ENCODE data around the gene RAB23. TPM values are rescaled to one million over a fixed set of nuclear protein-coding genes. Genes with fewer than 3 reads are reported as not detected.

Gene RAB23
- polyA plus RNA-seq, 1 donor from 2014 or later, result 11.7 TPM

- peaks cover 3% of the 10 kb centered on the region for H3K36me3 ChIP-seq (ENCODE audit: insufficient read depth, low read length)
- H4K20me1 ChIP-seq (ENCODE audit: insufficient read depth), result no peaks in the 10 kb centered on the region
- H3K9ac ChIP-seq (ENCODE audit: low read length), result no peak overlapping the region
- H3K27ac ChIP-seq (ENCODE audit: low read length), result no peak overlapping the region
- no peak overlapping the region for H3K4me2 ChIP-seq (ENCODE audit: low read length)
- TF ChIP-seq POLR2AphosphoS5 (IDR thresholded peaks at IDR 0.05) (no peak), SMC3 (conservative IDR thresholded peaks at IDR 0.05; ENCODE audit: poor library complexity) (no peak), EP300 (conservative IDR thresholded peaks at IDR 0.05; ENCODE audit: poor library complexity, severe bottlenecking) (no peak)
- no peaks in the 10 kb centered on the region for H3K27me3 ChIP-seq (ENCODE audit: insufficient read depth, low read depth, low read length)
- H2AFZ ChIP-seq (ENCODE audit: low read depth, low read length), result no peak overlapping the region
- no peaks in the 10 kb centered on the region for H3K9me3 ChIP-seq (ENCODE audit: low read length)
- no peak overlapping the region for H3K4me3 ChIP-seq (ENCODE audit: low read length)
- H3F3A ChIP-seq (ENCODE audit: insufficient read depth, low read length, poor library complexity, severe bottlenecking), result no peaks in the 10 kb centered on the region
- no peaks in the 10 kb centered on the region for H3K79me2 ChIP-seq (replicated peaks; ENCODE audit: insufficient read depth, low read length)
- no peaks in the 10 kb centered on the region for H3K9me2 ChIP-seq (ENCODE audit: insufficient read depth, low read length)
These were observed 73.9 kb downstream of the RAB23 start for GRCh38 chr6:57147955-57148858.

- no peak overlapping the region for H3K4me2 ChIP-seq (ENCODE audit: low read length)
These were observed 74.7 kb downstream of the RAB23 start for GRCh38 chr6:57147401-57147800.

More at GRCh38 chr6:57147401-57147800, 74.7 kb downstream of the RAB23 start:
- Histone ChIP-seq H3F3A (ENCODE audit: insufficient read depth, low read length, poor library complexity, severe bottlenecking) (no peaks in the 10 kb centered on the region), H3K36me3 (ENCODE audit: insufficient read depth, low read length) (peaks cover 3% of the 10 kb centered on the region), H2AFZ (ENCODE audit: low read depth, low read length) (no peak overlapping the region), H3K9me2 (ENCODE audit: insufficient read depth, low read length) (no peaks in the 10 kb centered on the region), H4K20me1 (ENCODE audit: insufficient read depth) (no peaks in the 10 kb centered on the region), H3K79me2 (replicated peaks; ENCODE audit: insufficient read depth, low read length) (no peaks in the 10 kb centered on the region), H3K27me3 (ENCODE audit: insufficient read depth, low read depth, low read length) (no peaks in the 10 kb centered on the region), H3K4me3 (ENCODE audit: low read length) (no peak overlapping the region), H3K27ac (ENCODE audit: low read length) (no peak overlapping the region), H3K9me3 (ENCODE audit: low read length) (no peaks in the 10 kb centered on the region), H3K9ac (ENCODE audit: low read length) (no peak overlapping the region)
- no peak for TF ChIP-seq TAF1 (IDR thresholded peaks at IDR 0.05; ENCODE audit: low read depth)
- TF ChIP-seq MXI1 (conservative IDR thresholded peaks at IDR 0.05; ENCODE audit: poor library complexity, severe bottlenecking), result no peak
- no peak for TF ChIP-seq SMC3 (conservative IDR thresholded peaks at IDR 0.05; ENCODE audit: poor library complexity)
- TF ChIP-seq EP300 (conservative IDR thresholded peaks at IDR 0.05; ENCODE audit: poor library complexity, severe bottlenecking), result no peak
- TF ChIP-seq EZH2 (IDR thresholded peaks at IDR 0.05; ENCODE audit: borderline replicate concordance, insufficient read depth, low read length, poor library complexity, severe bottlenecking), result no peak
- no peak for TF ChIP-seq CTCF (IDR thresholded peaks at IDR 0.05; ENCODE audit: poor library complexity, severe bottlenecking)
- TF ChIP-seq POLR2AphosphoS5 (IDR thresholded peaks at IDR 0.05), result no peak
- TF ChIP-seq RAD21 (conservative IDR thresholded peaks at IDR 0.05), result no peak
- TF ChIP-seq, protein P1, sequence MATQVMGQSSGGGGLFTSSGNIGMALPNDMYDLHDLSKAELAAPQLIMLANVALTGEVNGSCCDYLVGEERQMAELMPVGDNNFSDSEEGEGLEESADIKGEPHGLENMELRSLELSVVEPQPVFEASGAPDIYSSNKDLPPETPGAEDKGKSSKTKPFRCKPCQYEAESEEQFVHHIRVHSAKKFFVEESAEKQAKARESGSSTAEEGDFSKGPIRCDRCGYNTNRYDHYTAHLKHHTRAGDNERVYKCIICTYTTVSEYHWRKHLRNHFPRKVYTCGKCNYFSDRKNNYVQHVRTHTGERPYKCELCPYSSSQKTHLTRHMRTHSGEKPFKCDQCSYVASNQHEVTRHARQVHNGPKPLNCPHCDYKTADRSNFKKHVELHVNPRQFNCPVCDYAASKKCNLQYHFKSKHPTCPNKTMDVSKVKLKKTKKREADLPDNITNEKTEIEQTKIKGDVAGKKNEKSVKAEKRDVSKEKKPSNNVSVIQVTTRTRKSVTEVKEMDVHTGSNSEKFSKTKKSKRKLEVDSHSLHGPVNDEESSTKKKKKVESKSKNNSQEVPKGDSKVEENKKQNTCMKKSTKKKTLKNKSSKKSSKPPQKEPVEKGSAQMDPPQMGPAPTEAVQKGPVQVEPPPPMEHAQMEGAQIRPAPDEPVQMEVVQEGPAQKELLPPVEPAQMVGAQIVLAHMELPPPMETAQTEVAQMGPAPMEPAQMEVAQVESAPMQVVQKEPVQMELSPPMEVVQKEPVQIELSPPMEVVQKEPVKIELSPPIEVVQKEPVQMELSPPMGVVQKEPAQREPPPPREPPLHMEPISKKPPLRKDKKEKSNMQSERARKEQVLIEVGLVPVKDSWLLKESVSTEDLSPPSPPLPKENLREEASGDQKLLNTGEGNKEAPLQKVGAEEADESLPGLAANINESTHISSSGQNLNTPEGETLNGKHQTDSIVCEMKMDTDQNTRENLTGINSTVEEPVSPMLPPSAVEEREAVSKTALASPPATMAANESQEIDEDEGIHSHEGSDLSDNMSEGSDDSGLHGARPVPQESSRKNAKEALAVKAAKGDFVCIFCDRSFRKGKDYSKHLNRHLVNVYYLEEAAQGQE (IDR thresholded peaks at IDR 0.05; ENCODE audit: borderline replicate concordance), result no peak
